Aorta (tissue), 5 donors: ENCODE measurements around the gene CEBPE. TPM values are rescaled to one million over a fixed set of nuclear protein-coding genes. Genes with fewer than 3 reads are reported as not detected.
A peak's percentile ranks its signal among the peaks of the same experiment; 100 is the strongest.

ENCODE experiments used
- ATAC-seq: fragments of 200-7000 bp; cut with Tn5 transposase; one replicate; pipeline ENCODE4 v1.9.1; 2022; ENCODE audit warnings: moderate library complexity; ENCODE audit not compliant: low FRiP score
- DNase-seq, 2 donors: peaks; one replicate each; pipeline ENCODE4 v3.0.0-alpha.2; 2020
- H3K27ac ChIP-seq, 2 donors: one replicate each; pipeline ENCODE4 v1.5.1; 2013; ENCODE audit warnings: low read length in 2 of 2, mild to moderate bottlenecking in 2 of 2, moderate library complexity in 2 of 2, control low read depth in 1 of 2, inconsistent platforms in 1 of 2, low read depth in 1 of 2
- H3K27me3 ChIP-seq, 2 donors: one replicate each; pipeline ENCODE4 v1.6.1; 2013; ENCODE audit warnings: control low read depth in 1 of 2, low read length in 1 of 2, mild to moderate bottlenecking in 1 of 2, moderate library complexity in 1 of 2; ENCODE audit not compliant: insufficient read depth in 2 of 2, control insufficient read depth in 1 of 2
- H3K36me3 ChIP-seq, 2 donors: one replicate each; pipeline ENCODE4 v1.6.1; 2013; ENCODE audit warnings: control low read depth in 1 of 2, low read length in 1 of 2, mild to moderate bottlenecking in 1 of 2; ENCODE audit not compliant: insufficient read depth in 2 of 2, control insufficient read depth in 1 of 2
- H3K4me1 ChIP-seq, 2 donors: one replicate each; pipeline ENCODE4 v1.6.1; 2013; ENCODE audit warnings: low read length in 2 of 2, control low read depth in 1 of 2, mild to moderate bottlenecking in 1 of 2, moderate library complexity in 1 of 2; ENCODE audit not compliant: insufficient read depth in 2 of 2, control insufficient read depth in 1 of 2
- H3K4me3 ChIP-seq, 2 donors: one replicate each; pipeline ENCODE4 v1.5.1; 2013; ENCODE audit warnings: low read length in 2 of 2, control low read depth in 1 of 2, mild to moderate bottlenecking in 1 of 2
- H3K9me3 ChIP-seq: one replicate; pipeline ENCODE4 v1.6.1; 2013; ENCODE audit warnings: mild to moderate bottlenecking, low read length; ENCODE audit not compliant: control insufficient read depth
- WGBS, 2 donors: extraction: QIAGEN DNeasy Blood & Tissue Kit; methylation state at CpG; one replicate each; pipeline ENCODE4 v1.1.7; 2013; 5-methylcytosine and 5-hydroxymethylcytosine counted together
- intact Hi-C, 2 donors: fragments of 100-400 bp; cut with DNase I; formaldehyde crosslinking; loops; one replicate each; pipeline versions ENCODE4 v1.14.2 to v1.15.0; 2022
- polyA plus RNA-seq, 2 donors: library from polyadenylated mRNA; stranded (reverse); fragments of 200-250 nt; gene quantifications; one replicate each; pipeline ENCODE4 v1.2.3, GENCODE V29; 2013
- total RNA-seq, 2 donors: library from RNA; stranded (reverse); fragmentation: NEBNext Ultra II Directional; extraction: Animal tissue kit (Norgen Biotek cat#: 25700); gene quantifications; one replicate each; pipeline ENCODE4 v1.2.1, GENCODE V29; 2021
- donor health status: healthy with polysubstance abuse.
- donor health status: Bipolar disorder and iron deficiency.
- donor health status: DM: no; HTN: no; CAD: no.
- donor health status: DM: no; HTN: no; CAD: no.
- donor health status: DM: yes; HTN: yes; CAD: no.

Gene CEBPE
- total and polyA plus RNA-seq, 4 donors: 0.13 to 0.33 (median 0.29) TPM; not detected in 1

GRCh38 chr14:23071921-23072539 is 47.0 kb downstream of the CEBPE start:
- intact Hi-C loops: no loop called here

GRCh38 chr14:23071244-23071920 is 47.7 kb downstream of the CEBPE start:
- peak; percentile 90 to 91 for DNase-seq
- intact Hi-C loops: no loop called here
- Histone ChIP-seq H3K4me1 (no peaks in the 10 kb centered on the region), H3K4me3 (peak overlapping the region; percentile 59 to 62), H3K27me3 (no peaks in the 10 kb centered on the region), H3K36me3 (peaks cover 5 to 12% of the 10 kb centered on the region in 2 donors), H3K27ac (no peak overlapping the region), H3K9me3 (no peaks in the 10 kb centered on the region)
- peak; percentile 92 for ATAC-seq
- 1% methylated on average over 14 of the region's 14 CpGs for WGBS, 2 donors

More at GRCh38 chr14:23071921-23072539, 47.0 kb downstream of the CEBPE start:
- DNase-seq (no peak), ATAC-seq (no peak)
- Histone ChIP-seq H3K27me3 (no peaks in the 10 kb centered on the region), H3K36me3 (peaks cover 7 to 12% of the 10 kb centered on the region in 2 donors), H3K9me3 (no peaks in the 10 kb centered on the region), H3K4me3 (no peak overlapping the region), H3K4me1 (no peaks in the 10 kb centered on the region), H3K27ac (peak overlapping the region in 1 of 2 donors; percentile 14)
- 35 to 38% methylated on average over 5 of the region's 5 CpGs for WGBS, 2 donors

GRCh38 chr14:23070262-23071129 is 48.6 kb downstream of the CEBPE start:
- Histone ChIP-seq H3K27ac (no peak overlapping the region), H3K9me3 (no peaks in the 10 kb centered on the region), H3K4me3 (peak overlapping the region in 1 of 2 donors; percentile 59), H3K36me3 (peaks cover 4 to 7% of the 10 kb centered on the region in 2 donors), H3K27me3 (no peaks in the 10 kb centered on the region), H3K4me1 (no peaks in the 10 kb centered on the region)
- 10 to 11% methylated on average over 10 of the region's 10 CpGs for WGBS, 2 donors
- ATAC-seq (no peak), DNase-seq (no peak)
- intact Hi-C loops: no loop called here

- ATAC-seq: no peak
- Histone ChIP-seq H3K9me3 (no peaks in the 10 kb centered on the region), H3K27me3 (no peaks in the 10 kb centered on the region), H3K4me3 (no peak overlapping the region), H3K4me1 (no peaks in the 10 kb centered on the region), H3K36me3 (peaks cover 4 to 7% of the 10 kb centered on the region in 2 donors), H3K27ac (no peak overlapping the region)
- WGBS, 2 donors: 77 to 85% methylated on average over 3 to 4 of the region's 4 CpGs
- no peak for DNase-seq
- intact Hi-C loops: loop anchor here in 1 of 2 donors (5.0 kb wide), 1 partner anchor 38 kb away; no protein-coding TSS in a partner anchor
These were observed 49.6 kb downstream of the CEBPE start for GRCh38 chr14:23069413-23069806.

- 21 to 27% methylated on average over 8 of the region's 8 CpGs for WGBS, 2 donors
- Histone ChIP-seq H3K4me3 (no peak overlapping the region), H3K4me1 (no peaks in the 10 kb centered on the region), H3K27ac (no peak overlapping the region), H3K9me3 (no peaks in the 10 kb centered on the region), H3K27me3 (no peaks in the 10 kb centered on the region), H3K36me3 (peaks cover 4 to 7% of the 10 kb centered on the region in 2 donors)
- DNase-seq (peak; percentile 79 to 82), ATAC-seq (peak; percentile 88)
- intact Hi-C loops: loop anchor here in 1 of 2 donors (5.0 kb wide), 1 partner anchor 38 kb away; no protein-coding TSS in a partner anchor
These were observed 50.2 kb downstream of the CEBPE start for GRCh38 chr14:23068789-23069412.

GRCh38 chr14:23067847-23068788 is 50.9 kb downstream of the CEBPE start:
- 66 to 70% methylated on average over 14 of the region's 14 CpGs for WGBS, 2 donors
- Histone ChIP-seq H3K27me3 (no peaks in the 10 kb centered on the region), H3K27ac (no peak overlapping the region), H3K9me3 (no peaks in the 10 kb centered on the region), H3K36me3 (peaks cover 4 to 10% of the 10 kb centered on the region in 2 donors), H3K4me3 (no peak overlapping the region), H3K4me1 (no peaks in the 10 kb centered on the region)
- intact Hi-C loops: loop anchor here in 1 of 2 donors (5.0 kb wide), 1 partner anchor 39 kb away; no protein-coding TSS in a partner anchor
- ATAC-seq (no peak), DNase-seq (no peak)
